ENCODE results near the gene COL5A2.

Gene COL5A2

DNA sequence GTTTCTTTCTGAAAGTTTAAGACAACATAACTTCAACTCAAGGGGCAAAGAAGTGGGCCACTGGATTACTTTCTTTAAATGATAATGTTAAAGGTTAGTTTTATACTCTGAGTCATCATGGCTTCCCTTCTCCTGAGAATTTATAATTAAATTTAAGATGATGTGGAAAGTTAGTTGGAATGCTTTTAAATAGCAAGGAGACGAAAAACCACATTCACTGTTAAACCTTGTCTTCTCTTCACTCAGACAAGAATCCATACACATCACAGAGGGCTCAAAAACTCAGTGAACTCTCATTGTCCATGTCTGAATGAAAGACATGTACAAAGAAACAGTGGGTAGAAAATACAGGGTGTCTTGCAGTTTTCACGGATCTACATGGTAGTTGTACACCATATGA is 65.6 kb downstream of the COL5A2 start:
- H3K79me2 ChIP-seq (ENCODE audit: insufficient read depth, low read depth) = no peaks in the 10 kb centered on the region
- no peak overlapping the region for H3K27ac ChIP-seq
- H2AFZ ChIP-seq (ENCODE audit: low read depth) = no peak overlapping the region
- H3K27me3 ChIP-seq (ENCODE audit: insufficient read depth, low read depth) = no peaks in the 10 kb centered on the region
- H4K20me1 ChIP-seq (ENCODE audit: insufficient read depth) = no peaks in the 10 kb centered on the region
- H3K36me3 ChIP-seq (ENCODE audit: insufficient read depth) = no peaks in the 10 kb centered on the region
- H3K4me1 ChIP-seq (ENCODE audit: low read depth, poor library complexity, severe bottlenecking) = no peaks in the 10 kb centered on the region
- TF ChIP-seq, protein P1, sequence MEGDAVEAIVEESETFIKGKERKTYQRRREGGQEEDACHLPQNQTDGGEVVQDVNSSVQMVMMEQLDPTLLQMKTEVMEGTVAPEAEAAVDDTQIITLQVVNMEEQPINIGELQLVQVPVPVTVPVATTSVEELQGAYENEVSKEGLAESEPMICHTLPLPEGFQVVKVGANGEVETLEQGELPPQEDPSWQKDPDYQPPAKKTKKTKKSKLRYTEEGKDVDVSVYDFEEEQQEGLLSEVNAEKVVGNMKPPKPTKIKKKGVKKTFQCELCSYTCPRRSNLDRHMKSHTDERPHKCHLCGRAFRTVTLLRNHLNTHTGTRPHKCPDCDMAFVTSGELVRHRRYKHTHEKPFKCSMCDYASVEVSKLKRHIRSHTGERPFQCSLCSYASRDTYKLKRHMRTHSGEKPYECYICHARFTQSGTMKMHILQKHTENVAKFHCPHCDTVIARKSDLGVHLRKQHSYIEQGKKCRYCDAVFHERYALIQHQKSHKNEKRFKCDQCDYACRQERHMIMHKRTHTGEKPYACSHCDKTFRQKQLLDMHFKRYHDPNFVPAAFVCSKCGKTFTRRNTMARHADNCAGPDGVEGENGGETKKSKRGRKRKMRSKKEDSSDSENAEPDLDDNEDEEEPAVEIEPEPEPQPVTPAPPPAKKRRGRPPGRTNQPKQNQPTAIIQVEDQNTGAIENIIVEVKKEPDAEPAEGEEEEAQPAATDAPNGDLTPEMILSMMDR (conservative IDR thresholded peaks at IDR 0.05; ENCODE audit: low read depth, low read length) = no peak
- H3K9ac ChIP-seq = no peak overlapping the region
- no peak overlapping the region for H3K4me3 ChIP-seq (IDR thresholded peaks at IDR 0.05; ENCODE audit: insufficient read depth, low read depth, low read length)
- no peak overlapping the region for H3K4me2 ChIP-seq

DNA sequence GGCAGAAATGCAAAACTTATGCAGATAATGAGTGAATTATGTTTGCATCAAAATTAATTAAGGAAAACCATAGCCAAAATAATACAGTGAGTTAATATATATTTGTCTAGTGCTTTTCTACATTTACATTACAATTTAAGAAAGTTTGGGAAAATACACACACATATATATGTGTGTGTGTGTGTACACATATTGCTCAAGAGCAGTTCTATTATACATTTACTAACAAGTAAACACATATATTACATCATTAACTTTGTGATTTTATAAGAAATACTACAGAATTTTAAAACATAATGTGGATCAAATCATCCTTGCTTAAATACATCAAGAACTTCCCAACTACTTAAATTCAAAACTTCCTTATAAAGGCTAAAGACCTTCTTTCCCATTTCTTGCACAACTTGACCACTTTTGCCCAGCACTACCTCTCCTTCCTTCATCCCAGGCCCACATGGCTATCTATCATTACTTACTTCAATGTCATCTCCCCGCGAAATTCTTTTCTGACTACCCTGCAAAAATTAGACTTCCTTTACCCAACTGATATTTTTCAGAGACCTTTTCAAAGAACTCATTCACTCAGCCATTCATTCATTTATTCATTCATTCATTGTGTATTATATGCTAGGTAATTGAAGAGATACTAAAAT is 68.4 kb downstream of the COL5A2 start:
- Histone ChIP-seq H3K4me3 (IDR thresholded peaks at IDR 0.05; ENCODE audit: insufficient read depth, low read depth, low read length) (no peak overlapping the region), H3K79me2 (ENCODE audit: insufficient read depth, low read depth) (no peaks in the 10 kb centered on the region), H3K9ac (no peak overlapping the region), H3K4me2 (no peak overlapping the region), H3K27ac (no peak overlapping the region), H2AFZ (ENCODE audit: low read depth) (no peak overlapping the region), H3K36me3 (ENCODE audit: insufficient read depth) (no peaks in the 10 kb centered on the region), H4K20me1 (ENCODE audit: insufficient read depth) (no peaks in the 10 kb centered on the region), H3K4me1 (ENCODE audit: low read depth, poor library complexity, severe bottlenecking) (no peaks in the 10 kb centered on the region), H3K27me3 (ENCODE audit: insufficient read depth, low read depth) (no peaks in the 10 kb centered on the region)
- TF ChIP-seq, protein P1 (conservative IDR thresholded peaks at IDR 0.05; ENCODE audit: low read depth, low read length) = no peak

DNA sequence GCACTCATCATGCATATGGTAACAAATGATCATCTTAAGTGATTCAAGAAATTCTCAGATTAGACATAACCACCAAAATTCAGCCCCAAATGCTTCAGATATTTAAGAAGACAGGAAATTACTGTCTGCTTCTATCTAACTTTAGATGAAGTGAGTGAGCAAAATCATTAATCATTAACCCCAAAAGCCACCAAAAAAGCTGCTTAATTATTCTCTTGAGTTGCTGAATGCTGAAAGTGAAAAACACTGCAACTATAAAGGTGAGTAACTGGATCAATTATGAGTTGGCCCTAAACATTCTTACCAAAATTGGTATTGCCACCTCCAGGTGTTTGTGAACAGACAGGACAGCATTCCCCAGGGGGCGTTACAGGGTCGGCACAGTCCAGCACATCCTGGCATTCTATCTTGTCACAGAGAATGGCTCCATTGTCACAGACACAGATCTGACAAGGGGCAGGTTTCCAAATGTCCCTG is 69.6 kb downstream of the COL5A2 start:
- Histone ChIP-seq H3K9ac (no peak overlapping the region), H3K79me2 (ENCODE audit: insufficient read depth, low read depth) (no peaks in the 10 kb centered on the region), H3K4me2 (no peak overlapping the region), H4K20me1 (ENCODE audit: insufficient read depth) (no peaks in the 10 kb centered on the region), H3K27ac (no peak overlapping the region), H3K4me1 (ENCODE audit: low read depth, poor library complexity, severe bottlenecking) (no peaks in the 10 kb centered on the region), H3K36me3 (ENCODE audit: insufficient read depth) (no peaks in the 10 kb centered on the region), H3K4me3 (IDR thresholded peaks at IDR 0.05; ENCODE audit: insufficient read depth, low read depth, low read length) (no peak overlapping the region), H3K27me3 (ENCODE audit: insufficient read depth, low read depth) (no peaks in the 10 kb centered on the region), H2AFZ (ENCODE audit: low read depth) (no peak overlapping the region)
- TF ChIP-seq, protein P1 (conservative IDR thresholded peaks at IDR 0.05; ENCODE audit: low read depth, low read length) = no peak

DNA sequence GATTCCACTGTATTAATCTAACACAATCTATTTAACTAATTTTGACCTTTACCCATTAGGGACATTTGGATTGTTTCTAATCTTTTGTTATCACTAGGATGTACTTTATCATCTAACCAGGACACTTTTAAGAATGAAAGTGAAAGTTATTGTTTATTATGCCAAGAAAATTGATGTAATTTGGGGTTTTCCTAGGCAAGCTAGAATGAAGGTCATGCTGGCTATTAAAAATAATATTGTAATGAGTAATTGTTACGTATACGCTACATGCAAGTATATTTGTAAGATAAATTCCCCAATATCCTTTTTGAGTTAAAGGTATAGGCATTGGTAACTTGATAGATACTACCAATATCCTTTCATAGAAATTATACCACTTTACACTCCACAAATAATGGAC is 74.6 kb downstream of the COL5A2 start:
- Histone ChIP-seq H4K20me1 (ENCODE audit: insufficient read depth) (no peaks in the 10 kb centered on the region), H3K4me1 (ENCODE audit: low read depth, poor library complexity, severe bottlenecking) (no peaks in the 10 kb centered on the region), H3K4me2 (no peak overlapping the region), H3K79me2 (ENCODE audit: insufficient read depth, low read depth) (no peaks in the 10 kb centered on the region), H3K36me3 (ENCODE audit: insufficient read depth) (no peaks in the 10 kb centered on the region), H2AFZ (ENCODE audit: low read depth) (no peak overlapping the region), H3K4me3 (IDR thresholded peaks at IDR 0.05; ENCODE audit: insufficient read depth, low read depth, low read length) (no peak overlapping the region), H3K27me3 (ENCODE audit: insufficient read depth, low read depth) (no peaks in the 10 kb centered on the region), H3K9ac (no peak overlapping the region), H3K27ac (no peak overlapping the region)
- TF ChIP-seq, protein P1 (conservative IDR thresholded peaks at IDR 0.05; ENCODE audit: low read depth, low read length) = no peak

Data from KMS-11 (cell line).